NCI-H2107 (cell line): Measurements from ENCODE around the gene B4GALT2.

Experiments
- DNase-seq: peaks from one replicate; lab custom pipeline; 2025; lab: John Stamatoyannopoulos, UW

Gene B4GALT2

GRCh38 chr1:44012404-44012803 is 33.4 kb downstream of the B4GALT2 start:
- DNase-seq = no peak

- DNase-seq = no peak
Measured at GRCh38 chr1:44012941-44013609, 34.1 kb downstream of the B4GALT2 start.

GRCh38 chr1:44013949-44014348 is 34.9 kb downstream of the B4GALT2 start:
- no peak for DNase-seq

- no peak for DNase-seq
Measured at GRCh38 chr1:44014365-44015104, 35.5 kb downstream of the B4GALT2 start.

GRCh38 chr1:44015206-44015605 is 36.2 kb downstream of the B4GALT2 start:
- no peak for DNase-seq

- DNase-seq = no peak
Measured at GRCh38 chr1:44016041-44016889, 37.3 kb downstream of the B4GALT2 start.

GRCh38 chr1:44016890-44017400 is 37.9 kb downstream of the B4GALT2 start:
- DNase-seq = no peak

GRCh38 chr1:44019466-44019948 is 40.5 kb downstream of the B4GALT2 start:
- DNase-seq = no peak

- DNase-seq = no peak
Measured at GRCh38 chr1:44020464-44020863, 41.5 kb downstream of the B4GALT2 start.

- DNase-seq = no peak
Measured at GRCh38 chr1:44021156-44021555, 42.1 kb downstream of the B4GALT2 start.

GRCh38 chr1:44021581-44022321 is 42.7 kb downstream of the B4GALT2 start:
- DNase-seq = no peak

GRCh38 chr1:44024031-44024902 is 45.3 kb downstream of the B4GALT2 start:
- DNase-seq = no peak

GRCh38 chr1:44024903-44025525 is 46.0 kb downstream of the B4GALT2 start:
- no peak for DNase-seq

GRCh38 chr1:44025816-44026215 is 46.8 kb downstream of the B4GALT2 start:
- DNase-seq = no peak

- DNase-seq = no peak
Measured at GRCh38 chr1:44027320-44027719, 48.3 kb downstream of the B4GALT2 start.

- no peak for DNase-seq
Measured at GRCh38 chr1:44029260-44029910, 50.4 kb downstream of the B4GALT2 start.

- DNase-seq = peak; percentile 78
Measured at GRCh38 chr1:44029911-44030604, 51.0 kb downstream of the B4GALT2 start.

- no peak for DNase-seq
Measured at GRCh38 chr1:44030605-44031251, 51.7 kb downstream of the B4GALT2 start.
